ENCODE data around the gene ARL6IP6.
"Not testable (repeated sequence)": the region's sequence is repeated elsewhere in the genome, so short reads cannot be mapped to it uniquely, and the experiment has no call there.

ARL6IP6 gene

GRCh38 chr2:152723918-152724317, 5.5 kb downstream of the ARL6IP6 start:
- DNase-seq = no peak

DNA sequence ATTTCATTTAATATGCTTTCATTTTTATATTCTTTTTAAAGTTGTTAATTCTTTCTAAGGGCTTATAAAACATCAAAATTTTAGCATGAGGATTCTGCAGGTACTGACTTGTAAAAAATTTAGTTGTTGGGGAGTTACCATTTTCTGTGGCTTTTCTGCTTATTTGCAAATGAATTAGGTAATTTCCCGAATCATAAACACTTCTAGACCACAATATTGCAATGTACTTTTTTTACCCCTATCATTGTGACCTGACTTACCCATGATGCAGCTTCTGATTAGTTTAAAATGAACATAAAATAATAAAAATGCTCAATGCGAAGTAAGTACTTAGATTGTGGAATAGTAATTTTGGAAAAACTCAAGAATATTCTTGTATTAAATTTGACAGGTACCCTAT, 11.4 kb downstream of the ARL6IP6 start:
- DNase-seq = no peak

DNA sequence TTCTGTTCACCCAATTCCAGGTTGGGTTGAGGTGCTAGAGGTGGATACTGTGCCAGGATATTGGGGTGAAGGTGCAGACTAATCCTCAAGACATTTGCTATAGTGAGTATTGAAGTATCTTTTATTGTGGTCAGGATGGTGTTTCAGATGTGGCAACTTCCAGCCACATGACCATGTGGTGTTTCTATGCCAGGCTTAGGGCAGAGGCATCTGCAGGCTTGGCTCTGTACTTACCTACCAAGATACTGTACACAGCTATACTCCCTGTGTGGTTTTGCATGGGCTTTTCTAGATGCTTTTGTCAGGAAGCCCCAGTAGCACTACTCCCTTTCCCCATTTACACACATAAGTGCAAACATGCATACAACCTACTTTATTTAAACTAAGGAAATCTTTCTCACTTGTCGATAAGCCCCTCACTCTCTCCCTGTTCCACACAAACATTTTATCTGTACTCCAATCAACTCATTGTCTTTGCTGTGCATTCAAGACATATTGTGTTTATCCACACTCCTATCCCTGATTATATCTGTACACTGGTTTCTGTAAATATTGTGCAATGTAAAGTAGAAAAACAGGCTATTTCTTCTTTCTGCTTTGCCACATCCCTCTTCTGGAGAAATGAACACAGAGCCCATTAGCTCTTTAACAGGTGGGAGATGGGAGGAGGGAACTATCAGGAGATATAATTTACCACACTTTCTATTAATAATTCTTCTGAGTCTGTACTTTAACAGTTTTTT, 12.3 kb downstream of the ARL6IP6 start:
- DNase-seq = no peak

GRCh38 chr2:152737509-152737908, 19.1 kb downstream of the ARL6IP6 start:
- DNase-seq = not testable (repeated sequence)

DNA sequence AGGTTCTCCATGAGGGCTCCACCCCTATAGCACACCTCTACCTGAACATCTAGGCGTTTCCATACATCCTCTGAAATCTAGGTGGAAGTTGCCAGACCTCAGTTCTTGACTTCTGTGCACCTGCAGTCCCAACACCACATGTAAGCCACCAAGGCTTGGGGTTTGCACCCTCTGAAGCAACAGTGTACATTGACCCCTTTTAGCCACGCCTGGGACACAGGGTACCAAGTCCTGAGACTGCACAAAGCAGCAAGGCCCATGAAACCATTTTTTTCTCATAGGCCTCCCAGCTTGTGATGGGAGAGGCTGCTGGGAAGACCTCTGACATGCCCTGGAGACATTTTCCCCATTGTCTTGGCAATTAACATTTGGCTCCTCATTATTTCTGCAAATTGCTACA, 20.0 kb downstream of the ARL6IP6 start:
- no peak for DNase-seq

GRCh38 chr2:152739705-152740104, 21.3 kb downstream of the ARL6IP6 start:
- DNase-seq = not testable (repeated sequence)

GRCh38 chr2:152740743-152741328, 22.4 kb downstream of the ARL6IP6 start:
- peak; percentile 46 for DNase-seq

- peak; percentile 13 for DNase-seq
Observed at GRCh38 chr2:152743002-152743401, 24.6 kb downstream of the ARL6IP6 start.

GRCh38 chr2:152747751-152748150, 29.3 kb downstream of the ARL6IP6 start:
- not testable (repeated sequence) for DNase-seq

DNA sequence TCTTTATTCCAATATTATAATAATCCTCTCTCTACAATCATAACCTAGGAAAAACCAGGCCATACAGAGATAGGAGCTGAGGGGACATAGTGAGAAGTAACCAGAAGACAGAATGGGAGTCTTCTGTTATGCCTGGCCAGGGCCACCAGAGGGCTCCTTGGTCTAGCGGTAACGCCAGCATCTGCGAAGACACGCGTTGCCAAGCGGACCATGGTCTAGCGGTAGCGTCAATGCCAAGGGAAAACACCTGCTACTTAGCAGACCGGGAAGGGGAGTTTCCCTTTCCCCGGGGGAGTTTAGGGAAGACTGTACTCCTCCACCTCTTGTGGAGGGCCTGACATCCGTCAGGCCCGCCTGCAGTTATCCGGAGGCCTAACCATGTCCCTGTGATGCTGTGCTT, 36.6 kb downstream of the ARL6IP6 start:
- no peak for DNase-seq

DNA sequence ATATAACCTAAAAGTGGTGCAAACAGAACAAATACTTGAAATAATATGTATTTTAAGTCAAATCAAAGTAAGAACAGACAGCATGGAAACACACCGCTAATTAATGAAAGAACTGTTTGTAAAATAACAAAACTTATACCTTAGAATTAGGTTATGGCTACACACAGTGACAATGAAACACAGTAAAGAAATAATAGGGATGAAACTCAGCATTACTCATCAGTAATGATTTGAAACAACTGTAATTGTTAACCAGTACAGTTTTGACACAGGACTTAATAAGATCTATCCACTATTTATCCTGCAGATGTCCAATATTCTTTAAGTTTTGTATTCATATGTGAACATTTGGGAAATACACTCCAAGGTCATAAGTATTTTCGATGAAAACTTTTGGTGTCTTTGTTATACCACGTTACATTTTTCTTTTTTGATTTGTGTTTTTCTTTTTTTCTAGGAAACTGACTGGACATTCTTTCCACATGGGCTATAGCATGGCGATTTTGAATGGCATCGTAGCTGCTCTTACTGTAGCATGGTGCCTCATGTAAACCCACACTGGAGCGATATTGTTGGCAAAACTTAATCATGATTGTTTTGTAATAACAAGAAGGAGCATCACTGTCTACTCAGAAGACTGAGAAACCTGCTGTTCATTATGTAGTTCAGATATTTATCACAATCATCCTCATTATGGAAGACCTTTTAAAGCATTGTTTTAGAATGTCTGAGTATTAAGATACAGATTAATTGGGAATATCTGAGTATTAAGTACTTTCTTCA, 41.1 kb downstream of the ARL6IP6 start:
- no peak for DNase-seq

GRCh38 chr2:152761214-152761613, 42.8 kb downstream of the ARL6IP6 start:
- no peak for DNase-seq

DNA sequence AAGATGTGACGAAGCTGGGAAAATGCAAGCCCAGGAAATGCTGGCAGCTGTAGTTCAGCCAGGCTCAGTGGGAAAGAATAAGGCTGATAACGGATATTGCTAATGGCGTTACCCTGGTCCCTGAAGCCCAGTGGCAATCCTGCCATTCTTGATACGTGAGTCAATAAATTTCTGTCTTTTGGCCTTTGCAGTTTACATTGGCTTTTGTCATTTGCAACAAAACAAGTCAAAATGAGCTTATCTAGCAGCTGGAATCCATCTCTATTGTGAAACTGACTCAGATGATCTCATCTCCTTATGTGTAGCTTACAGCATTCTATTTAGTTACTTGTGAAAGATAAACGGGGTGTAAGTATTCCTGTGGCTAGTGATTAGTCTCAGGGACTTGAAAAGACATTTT, 43.8 kb downstream of the ARL6IP6 start:
- DNase-seq = no peak

- DNase-seq = not testable (repeated sequence)
Observed at GRCh38 chr2:152763208-152763607, 44.8 kb downstream of the ARL6IP6 start.

- no peak for DNase-seq
Observed at GRCh38 chr2:152763651-152764050, 45.2 kb downstream of the ARL6IP6 start.

- DNase-seq = no peak
Observed at GRCh38 chr2:152766928-152767327, 48.5 kb downstream of the ARL6IP6 start.

DNA sequence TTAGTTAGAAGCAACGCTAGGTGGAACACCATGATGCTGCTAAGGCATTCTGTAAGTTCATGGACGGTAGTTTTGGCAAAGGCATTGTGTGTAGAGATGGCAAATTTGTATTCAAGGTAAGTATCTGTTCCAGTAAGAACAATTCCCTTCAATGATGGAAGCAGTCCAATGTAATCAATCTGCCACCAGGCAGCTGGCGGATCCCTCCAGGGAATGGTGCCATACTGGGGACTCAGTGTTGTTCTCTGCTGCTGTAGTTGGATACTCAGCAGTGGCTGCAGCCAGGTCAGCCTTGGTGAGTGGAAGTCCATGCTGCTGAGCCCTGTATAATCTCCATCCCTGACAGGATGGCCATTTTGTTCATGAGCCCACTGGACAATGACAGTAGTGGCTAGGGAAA, 62.8 kb downstream of the ARL6IP6 start:
- DNase-seq = peak; percentile 85

DNA sequence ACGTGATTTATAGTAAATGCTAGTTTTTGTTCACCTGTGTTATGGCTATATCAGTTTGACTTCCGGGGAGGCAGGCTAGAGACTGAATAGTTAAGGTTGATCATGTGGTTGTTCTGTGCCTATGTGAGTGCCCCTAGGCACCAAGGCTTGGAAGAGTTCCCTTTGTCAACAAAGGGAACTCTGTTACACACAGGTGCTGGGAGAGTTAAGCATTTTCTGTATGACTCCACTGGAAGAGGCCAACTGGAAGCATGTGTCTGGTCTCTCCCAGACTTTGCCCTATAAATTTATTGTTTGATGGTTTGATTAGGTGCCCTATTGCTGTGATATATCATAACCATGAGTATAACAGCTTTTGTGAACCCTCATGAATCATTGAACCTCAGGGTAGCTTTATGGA, 63.8 kb downstream of the ARL6IP6 start:
- DNase-seq = peak; percentile 2

GRCh38 chr2:152790883-152791282, 72.5 kb downstream of the ARL6IP6 start:
- DNase-seq = no peak

GRCh38 chr2:152791979-152792378, 73.6 kb downstream of the ARL6IP6 start:
- no peak for DNase-seq

GRCh38 chr2:152792974-152793373, 74.6 kb downstream of the ARL6IP6 start:
- DNase-seq = no peak

GRCh38 chr2:152796941-152797340, 78.5 kb downstream of the ARL6IP6 start:
- no peak for DNase-seq

DNA sequence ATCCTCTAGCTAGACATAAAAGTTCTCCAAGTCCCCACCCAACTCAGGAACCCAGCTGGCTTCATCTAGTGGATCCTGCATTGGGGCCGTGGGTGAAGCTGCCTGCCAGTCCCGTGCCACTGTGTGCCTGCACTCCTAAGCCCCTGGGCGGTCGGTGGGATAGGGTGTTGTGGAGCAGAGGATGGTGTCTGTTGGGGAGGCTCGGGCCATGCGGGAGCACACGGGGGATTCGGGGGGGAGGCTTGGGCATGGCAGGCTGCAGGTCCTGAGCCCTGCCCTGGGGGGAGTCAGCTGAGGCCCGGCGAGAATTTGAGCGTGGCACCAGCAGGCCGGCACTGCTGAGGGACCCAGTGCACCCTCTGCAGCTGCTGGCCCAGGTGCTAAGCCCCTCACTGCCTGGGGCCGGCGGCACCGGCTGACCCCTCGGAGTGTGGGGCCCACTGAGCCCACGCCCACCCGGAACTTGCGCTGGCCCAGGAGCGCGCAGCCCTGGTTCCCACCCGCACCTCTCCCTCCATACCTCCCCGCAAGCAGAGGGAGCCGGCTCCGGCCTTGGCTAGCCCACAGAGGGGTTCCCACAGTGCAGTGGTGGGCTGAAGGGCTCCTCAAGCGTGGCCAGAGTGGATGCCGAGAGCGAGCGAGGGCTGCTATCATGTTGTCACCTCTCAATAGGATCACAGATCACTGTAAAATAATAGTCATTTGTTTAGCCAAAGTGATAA, 86.4 kb downstream of the ARL6IP6 start:
- DNase-seq = no peak

All from NCI-H2029 treated with DMSO at 0.1 percent for 48 hours (cell line).